ENCODE measurements around the gene FNBP1.
"Not testable (repeated sequence)": the region's sequence is repeated elsewhere in the genome, so short reads cannot be mapped to it uniquely, and the experiment has no call there.

The FNBP1 gene

DNA sequence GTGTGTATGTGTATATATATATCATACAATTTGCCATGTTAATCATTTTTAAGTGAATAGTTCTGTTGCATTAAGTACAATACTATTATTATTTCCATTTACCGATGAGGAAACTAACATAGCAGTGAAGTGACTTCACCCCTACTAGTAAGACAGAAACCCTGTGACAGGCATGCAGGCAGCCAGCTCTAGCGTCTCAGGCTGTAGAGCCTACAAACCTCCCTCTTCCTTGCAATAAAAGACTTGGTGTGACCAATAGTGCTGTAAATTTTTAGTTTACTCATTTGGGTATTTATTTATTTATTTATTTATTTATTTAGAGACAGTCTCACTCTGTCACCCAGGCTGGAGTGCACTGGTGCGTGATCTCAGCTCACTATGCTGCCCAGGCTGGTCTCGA is 24.7 kb downstream of the FNBP1 start:
- no peak overlapping the region for H3K4me3 ChIP-seq (ENCODE audit: low read length)
- H3K27me3 ChIP-seq (replicated peaks; ENCODE audit: control insufficient read depth, insufficient read depth, low read length), result no peaks in the 10 kb centered on the region
- no peak overlapping the region for H3K9ac ChIP-seq (ENCODE audit: low read length)
- H3K4me1 ChIP-seq (ENCODE audit: control insufficient read depth, insufficient read depth, low read length), result peaks cover 13% of the 10 kb centered on the region
- DNase-seq (ENCODE audit: low read depth), result no peak
- H3K36me3 ChIP-seq (ENCODE audit: control insufficient read depth, insufficient read depth, low read length, severe bottlenecking), result peaks cover 2% of the 10 kb centered on the region
- H3K9me3 ChIP-seq (ENCODE audit: control insufficient read depth, low read length), result no peaks in the 10 kb centered on the region

DNA sequence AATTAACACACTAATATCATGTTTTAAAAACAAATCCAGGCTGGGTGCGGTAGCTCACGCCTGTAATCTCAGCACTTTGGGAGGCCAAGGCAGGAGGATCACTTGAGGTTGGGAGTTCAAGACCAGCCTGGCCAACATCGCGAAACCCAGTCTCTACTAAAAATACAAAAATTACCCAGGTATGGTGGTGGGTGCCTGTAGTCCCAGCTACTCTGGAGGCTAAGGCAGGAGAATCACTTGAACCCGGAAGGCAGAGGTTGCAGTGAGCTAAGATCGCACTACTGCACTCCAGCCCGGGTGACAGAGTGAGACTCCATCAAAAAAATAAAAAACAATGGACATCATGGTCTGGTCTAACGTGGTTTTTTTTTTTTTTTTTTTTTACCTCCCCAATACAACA is 25.5 kb downstream of the FNBP1 start:
- H3K4me1 ChIP-seq (ENCODE audit: control insufficient read depth, insufficient read depth, low read length); H3K9me3 ChIP-seq (ENCODE audit: control insufficient read depth, low read length); H3K27me3 ChIP-seq (replicated peaks; ENCODE audit: control insufficient read depth, insufficient read depth, low read length); H3K4me3 ChIP-seq (ENCODE audit: low read length); DNase-seq (ENCODE audit: low read depth); H3K9ac ChIP-seq (ENCODE audit: low read length); H3K36me3 ChIP-seq (ENCODE audit: control insufficient read depth, insufficient read depth, low read length, severe bottlenecking): not testable (repeated sequence)

DNA sequence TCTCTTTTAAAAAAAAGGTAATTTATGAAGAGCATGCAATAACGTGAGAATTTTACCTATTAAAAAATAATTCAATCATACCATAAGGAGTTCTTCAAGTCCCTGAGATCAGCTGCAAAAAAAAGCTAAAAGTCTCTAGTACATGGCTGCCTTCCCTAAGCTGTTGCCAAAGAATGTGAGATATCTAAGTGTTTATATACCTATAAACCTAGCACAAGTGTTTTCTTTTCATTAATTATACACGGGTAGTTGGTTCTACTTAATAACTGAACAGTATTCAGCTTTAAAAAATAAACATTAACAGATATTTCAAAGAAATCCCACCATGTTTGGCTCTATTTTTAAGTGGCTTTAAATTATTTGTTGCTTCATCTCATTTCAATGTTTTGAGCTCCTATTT is 25.9 kb downstream of the FNBP1 start:
- Histone ChIP-seq H3K4me1 (ENCODE audit: control insufficient read depth, insufficient read depth, low read length) (peaks cover 9% of the 10 kb centered on the region), H3K4me3 (ENCODE audit: low read length) (no peak overlapping the region), H3K9me3 (ENCODE audit: control insufficient read depth, low read length) (no peaks in the 10 kb centered on the region), H3K36me3 (ENCODE audit: control insufficient read depth, insufficient read depth, low read length, severe bottlenecking) (peaks cover 2% of the 10 kb centered on the region), H3K9ac (ENCODE audit: low read length) (no peak overlapping the region), H3K27me3 (replicated peaks; ENCODE audit: control insufficient read depth, insufficient read depth, low read length) (no peaks in the 10 kb centered on the region)
- DNase-seq (ENCODE audit: low read depth), result no peak

DNA sequence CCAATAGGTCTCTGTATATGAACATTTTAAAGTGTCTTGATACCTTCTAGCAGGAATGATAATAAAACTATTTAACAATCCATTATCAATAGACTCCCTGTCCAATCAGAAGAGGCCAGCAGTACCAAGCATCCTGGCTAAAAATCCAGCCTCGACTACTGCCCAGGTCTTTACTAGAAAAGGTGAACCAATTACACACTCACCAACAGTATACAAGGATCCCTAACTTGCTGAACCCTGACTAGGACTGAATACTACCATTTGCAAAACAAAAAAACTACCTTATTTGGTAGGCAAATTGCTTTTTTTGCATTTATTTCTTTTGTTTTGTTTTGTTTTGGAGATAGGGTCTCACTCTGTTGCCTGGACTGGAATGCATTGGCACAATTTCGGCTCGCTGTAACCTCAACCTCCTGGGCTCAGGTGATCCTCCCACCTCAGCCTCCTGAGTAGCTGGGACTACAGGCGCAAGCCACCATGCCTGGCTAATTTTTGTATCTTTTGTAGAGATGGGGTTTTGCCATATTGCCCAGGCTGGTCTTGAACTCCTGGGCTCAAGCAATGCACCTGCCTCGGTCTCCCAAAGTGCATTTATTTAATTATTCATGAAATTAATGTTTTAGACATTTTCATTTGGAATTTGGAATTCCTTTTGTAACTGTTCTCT is 27.5 kb downstream of the FNBP1 start:
- DNase-seq (ENCODE audit: low read depth), result no peak
- Histone ChIP-seq H3K9me3 (ENCODE audit: control insufficient read depth, low read length) (no peaks in the 10 kb centered on the region), H3K4me3 (ENCODE audit: low read length) (no peak overlapping the region), H3K27me3 (replicated peaks; ENCODE audit: control insufficient read depth, insufficient read depth, low read length) (no peaks in the 10 kb centered on the region), H3K36me3 (ENCODE audit: control insufficient read depth, insufficient read depth, low read length, severe bottlenecking) (peaks cover 2% of the 10 kb centered on the region), H3K4me1 (ENCODE audit: control insufficient read depth, insufficient read depth, low read length) (peaks cover under 1% of the 10 kb centered on the region), H3K9ac (ENCODE audit: low read length) (no peak overlapping the region)

DNA sequence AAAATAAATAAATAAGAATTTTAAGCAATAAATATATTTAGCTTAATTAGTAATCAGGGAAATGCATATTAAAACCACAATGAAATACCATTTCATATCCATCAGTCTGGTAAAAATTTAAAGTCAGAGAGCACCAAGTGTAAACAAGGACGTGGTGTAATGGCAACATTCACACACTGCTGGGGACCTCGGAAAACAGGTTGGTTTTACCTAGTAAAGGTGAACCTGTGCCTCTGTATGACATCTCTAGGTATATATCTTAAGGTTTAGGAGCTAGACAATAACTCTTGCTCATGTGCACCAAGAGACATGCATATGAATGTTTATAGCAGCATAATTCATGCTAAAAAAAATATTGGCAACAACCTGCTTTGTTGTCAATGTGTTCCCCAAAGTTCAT is 29.7 kb downstream of the FNBP1 start:
- H3K4me1 ChIP-seq (ENCODE audit: control insufficient read depth, insufficient read depth, low read length), result no peaks in the 10 kb centered on the region
- H3K9me3 ChIP-seq (ENCODE audit: control insufficient read depth, low read length), result no peaks in the 10 kb centered on the region
- H3K36me3 ChIP-seq (ENCODE audit: control insufficient read depth, insufficient read depth, low read length, severe bottlenecking), result peaks cover 2% of the 10 kb centered on the region
- DNase-seq (ENCODE audit: low read depth), result no peak
- H3K9ac ChIP-seq (ENCODE audit: low read length), result no peak overlapping the region
- H3K4me3 ChIP-seq (ENCODE audit: low read length), result no peak overlapping the region
- H3K27me3 ChIP-seq (replicated peaks; ENCODE audit: control insufficient read depth, insufficient read depth, low read length), result no peaks in the 10 kb centered on the region

DNA sequence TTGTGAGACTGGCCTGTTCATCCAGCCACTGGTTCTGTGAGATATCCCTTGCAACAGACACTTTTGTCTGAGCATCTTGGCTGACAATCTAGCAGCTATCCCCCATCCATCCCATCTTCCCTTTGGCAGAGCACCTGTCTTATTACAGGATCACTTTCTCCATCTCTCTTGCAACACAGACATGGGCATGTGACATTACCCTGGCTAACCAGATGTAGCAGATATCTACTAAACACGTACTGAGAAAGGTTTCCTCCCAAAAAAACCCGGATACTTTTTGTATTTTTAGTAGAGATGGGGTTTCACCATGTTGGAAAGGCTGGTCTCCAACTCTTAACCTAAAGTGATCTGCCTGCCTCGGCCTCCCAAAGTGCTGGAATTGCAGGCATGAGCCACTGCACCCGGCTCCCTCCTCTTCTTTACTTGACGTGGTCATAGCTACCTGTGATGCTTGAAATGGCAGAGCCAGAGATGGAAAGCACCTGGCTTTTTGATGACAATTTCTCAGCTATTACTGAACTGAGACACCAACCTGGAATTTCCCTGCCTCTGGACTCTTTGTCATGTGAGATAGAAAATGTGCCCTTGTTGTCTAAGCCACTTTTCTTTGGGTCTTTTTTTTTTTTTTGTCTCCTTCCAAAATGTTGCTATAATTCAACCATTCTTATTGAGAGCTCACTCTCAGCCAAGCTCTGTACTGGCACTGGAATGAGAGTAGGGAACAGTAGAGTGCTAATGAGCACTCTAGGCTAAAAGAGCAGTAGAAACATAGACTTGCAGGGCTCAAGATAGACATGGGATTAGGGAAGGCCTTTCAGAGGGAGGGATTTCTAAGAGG is 32.6 kb downstream of the FNBP1 start:
- H3K9ac ChIP-seq (ENCODE audit: low read length), result no peak overlapping the region
- no peaks in the 10 kb centered on the region for H3K27me3 ChIP-seq (replicated peaks; ENCODE audit: control insufficient read depth, insufficient read depth, low read length)
- H3K36me3 ChIP-seq (ENCODE audit: control insufficient read depth, insufficient read depth, low read length, severe bottlenecking), result no peaks in the 10 kb centered on the region
- H3K4me3 ChIP-seq (ENCODE audit: low read length), result no peak overlapping the region
- DNase-seq (ENCODE audit: low read depth), result no peak
- H3K9me3 ChIP-seq (ENCODE audit: control insufficient read depth, low read length), result no peaks in the 10 kb centered on the region
- no peaks in the 10 kb centered on the region for H3K4me1 ChIP-seq (ENCODE audit: control insufficient read depth, insufficient read depth, low read length)

DNA sequence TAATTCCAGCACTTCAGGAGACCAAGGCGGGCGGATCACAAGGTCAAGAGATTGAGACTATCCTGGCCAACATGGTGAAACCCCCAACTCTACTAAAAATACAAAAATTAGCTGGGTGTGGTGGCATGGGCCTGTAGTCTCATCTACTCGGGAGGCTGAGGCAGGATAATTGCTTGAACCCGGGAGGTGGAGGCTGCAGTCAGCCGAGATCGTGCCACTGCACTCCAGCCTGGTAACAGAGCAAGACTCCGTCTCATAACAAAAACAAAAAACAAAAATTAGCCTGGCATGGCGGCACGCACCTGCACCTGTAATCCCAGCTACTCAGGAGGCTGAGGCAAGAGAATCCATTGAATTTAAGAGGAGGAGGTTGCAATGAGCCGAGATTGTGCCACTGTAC is 33.4 kb downstream of the FNBP1 start:
- not testable (repeated sequence) for H3K27me3 ChIP-seq (replicated peaks; ENCODE audit: control insufficient read depth, insufficient read depth, low read length); H3K4me3 ChIP-seq (ENCODE audit: low read length); H3K9me3 ChIP-seq (ENCODE audit: control insufficient read depth, low read length); H3K36me3 ChIP-seq (ENCODE audit: control insufficient read depth, insufficient read depth, low read length, severe bottlenecking); DNase-seq (ENCODE audit: low read depth); H3K4me1 ChIP-seq (ENCODE audit: control insufficient read depth, insufficient read depth, low read length); H3K9ac ChIP-seq (ENCODE audit: low read length)

DNA sequence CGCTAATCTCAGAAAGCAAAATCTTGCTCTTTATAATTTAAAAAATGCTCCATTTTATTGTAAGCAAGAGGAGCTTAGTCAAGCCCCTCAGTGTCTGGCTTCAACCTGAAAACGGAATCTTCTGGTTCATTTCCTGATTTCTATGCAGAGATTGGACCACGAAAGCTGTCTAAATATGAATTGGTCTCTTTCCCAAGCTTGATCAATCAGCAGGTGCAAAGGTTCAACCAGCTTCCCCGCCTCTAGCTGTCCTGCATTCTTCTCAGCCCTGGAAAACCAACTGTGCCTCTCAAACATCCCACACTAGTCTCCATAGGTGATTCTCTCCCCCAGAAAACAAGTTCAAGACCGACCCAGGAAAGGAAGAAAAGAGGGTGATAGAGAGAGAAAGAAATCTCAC is 34.5 kb downstream of the FNBP1 start:
- no peaks in the 10 kb centered on the region for H3K27me3 ChIP-seq (replicated peaks; ENCODE audit: control insufficient read depth, insufficient read depth, low read length)
- H3K36me3 ChIP-seq (ENCODE audit: control insufficient read depth, insufficient read depth, low read length, severe bottlenecking), result no peaks in the 10 kb centered on the region
- H3K9ac ChIP-seq (ENCODE audit: low read length), result no peak overlapping the region
- no peak for DNase-seq (ENCODE audit: low read depth)
- no peaks in the 10 kb centered on the region for H3K9me3 ChIP-seq (ENCODE audit: control insufficient read depth, low read length)
- H3K4me3 ChIP-seq (ENCODE audit: low read length), result no peak overlapping the region
- no peaks in the 10 kb centered on the region for H3K4me1 ChIP-seq (ENCODE audit: control insufficient read depth, insufficient read depth, low read length)

DNA sequence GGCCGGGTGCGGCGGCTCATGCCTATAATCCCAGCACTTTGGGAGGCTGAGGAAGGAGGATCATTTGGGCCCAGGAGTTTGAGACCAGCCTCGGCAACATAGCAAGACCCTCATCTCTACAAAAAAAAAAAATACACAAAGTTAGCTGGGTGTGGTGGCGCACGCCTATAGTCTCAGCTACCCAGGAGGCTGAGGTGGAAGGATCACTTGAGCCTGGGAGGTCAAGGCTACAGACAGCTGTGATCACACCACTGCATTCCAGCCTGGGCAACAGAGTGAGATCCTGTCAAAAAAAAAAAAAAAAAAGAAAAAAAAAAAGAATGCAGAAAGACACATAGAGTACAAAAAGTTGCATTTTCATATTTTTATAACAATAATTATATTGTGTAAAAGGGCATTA is 36.0 kb downstream of the FNBP1 start:
- not testable (repeated sequence) for H3K4me1 ChIP-seq (ENCODE audit: control insufficient read depth, insufficient read depth, low read length); H3K36me3 ChIP-seq (ENCODE audit: control insufficient read depth, insufficient read depth, low read length, severe bottlenecking); H3K9me3 ChIP-seq (ENCODE audit: control insufficient read depth, low read length); H3K27me3 ChIP-seq (replicated peaks; ENCODE audit: control insufficient read depth, insufficient read depth, low read length); H3K4me3 ChIP-seq (ENCODE audit: low read length); DNase-seq (ENCODE audit: low read depth); H3K9ac ChIP-seq (ENCODE audit: low read length)

DNA sequence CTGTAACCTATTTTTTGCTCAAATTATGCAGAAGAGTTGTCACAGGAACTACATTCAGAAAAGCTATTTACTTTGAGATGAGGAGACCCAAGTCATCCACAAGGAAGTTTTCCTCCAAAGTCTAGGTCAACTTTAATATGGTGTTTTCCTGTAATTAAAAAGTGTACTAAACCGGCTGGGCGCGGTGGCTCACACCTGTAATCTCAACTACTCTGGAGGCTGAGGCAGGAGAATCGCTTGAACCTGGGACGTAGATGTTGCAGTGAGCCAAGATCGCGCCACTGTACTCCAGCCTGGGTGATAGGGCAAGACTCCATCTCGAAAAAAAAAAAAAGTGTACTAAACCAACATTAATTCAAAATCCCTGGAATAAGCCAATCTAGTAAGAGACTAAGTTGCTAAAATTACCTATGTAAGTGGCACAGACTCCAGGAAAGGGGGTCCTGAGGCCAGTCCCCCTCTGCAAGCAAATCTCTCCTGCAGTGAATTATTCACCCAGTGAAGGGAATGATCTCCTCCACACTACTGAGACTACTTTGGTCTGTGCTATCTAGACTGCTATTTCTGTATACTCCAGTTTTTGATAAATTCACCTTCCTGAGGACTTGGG is 38.9 kb downstream of the FNBP1 start:
- Histone ChIP-seq H3K4me3 (ENCODE audit: low read length) (no peak overlapping the region), H3K36me3 (ENCODE audit: control insufficient read depth, insufficient read depth, low read length, severe bottlenecking) (no peaks in the 10 kb centered on the region), H3K27me3 (replicated peaks; ENCODE audit: control insufficient read depth, insufficient read depth, low read length) (no peaks in the 10 kb centered on the region), H3K9ac (ENCODE audit: low read length) (no peak overlapping the region), H3K4me1 (ENCODE audit: control insufficient read depth, insufficient read depth, low read length) (no peaks in the 10 kb centered on the region), H3K9me3 (ENCODE audit: control insufficient read depth, low read length) (no peaks in the 10 kb centered on the region)
- DNase-seq (ENCODE audit: low read depth), result no peak

DNA sequence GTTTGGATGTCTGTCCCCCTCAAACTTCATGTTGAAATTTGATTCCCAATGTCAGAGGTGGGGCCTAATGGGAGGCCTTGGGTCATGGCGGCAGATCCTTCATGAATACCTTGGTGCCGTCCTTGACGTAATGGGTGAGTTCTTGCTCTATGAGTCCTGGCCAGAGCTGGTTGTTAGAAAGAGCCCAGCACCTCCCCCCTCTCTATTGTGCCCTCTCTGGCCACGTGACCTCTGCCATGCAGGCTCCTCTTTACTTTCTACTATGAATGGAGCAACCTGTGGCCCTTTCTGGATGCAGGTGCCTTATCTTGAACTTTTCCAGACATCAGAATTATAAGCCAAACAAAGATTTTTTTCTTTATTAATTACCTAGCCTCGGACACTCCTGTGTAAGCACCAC is 40.7 kb downstream of the FNBP1 start:
- Histone ChIP-seq H3K9ac (ENCODE audit: low read length) (no peak overlapping the region), H3K4me1 (ENCODE audit: control insufficient read depth, insufficient read depth, low read length) (no peaks in the 10 kb centered on the region), H3K4me3 (ENCODE audit: low read length) (no peak overlapping the region), H3K9me3 (ENCODE audit: control insufficient read depth, low read length) (no peaks in the 10 kb centered on the region), H3K27me3 (replicated peaks; ENCODE audit: control insufficient read depth, insufficient read depth, low read length) (no peaks in the 10 kb centered on the region), H3K36me3 (ENCODE audit: control insufficient read depth, insufficient read depth, low read length, severe bottlenecking) (no peaks in the 10 kb centered on the region)
- DNase-seq (ENCODE audit: low read depth), result no peak

Measured in adipocyte (in vitro differentiated cells).